Chondrocyte (in vitro differentiated cells): ENCODE data around the gene L3MBTL1. TPM values are rescaled to one million over a fixed set of nuclear protein-coding genes. Genes with fewer than 3 reads are reported as not detected.
"Not testable (repeated sequence)": the region's sequence is repeated elsewhere in the genome, so short reads cannot be mapped to it uniquely, and the experiment has no call there.

Experiments used
- DNase-seq: peaks from one replicate; pipeline ENCODE4 v3.0.0; 2021; ENCODE audit warnings: mixed read lengths, low spot score
- H3K27ac Mint-ChIP-seq: one replicate; pipeline ENCODE4 v1.8.0; 2021; ENCODE audit warnings: mild to moderate bottlenecking, moderate library complexity, mixed read lengths; ENCODE audit not compliant: unreplicated experiment
- H3K27me3 Mint-ChIP-seq: 2 replicates; pipeline ENCODE4 v1.8.0; 2021; ENCODE audit warnings: low read depth, mixed read lengths
- H3K36me3 Mint-ChIP-seq: 2 replicates; pipeline ENCODE4 v1.8.0; 2021; ENCODE audit warnings: low read depth, mixed read lengths
- H3K4me1 Mint-ChIP-seq: 2 replicates; pipeline ENCODE4 v1.8.0; 2021; ENCODE audit warnings: low read depth, mild to moderate bottlenecking, mixed read lengths
- H3K4me3 Mint-ChIP-seq: one replicate; pipeline ENCODE4 v1.8.0; 2021; ENCODE audit warnings: mild to moderate bottlenecking, moderate library complexity, mixed read lengths; ENCODE audit not compliant: unreplicated experiment
- H3K9me3 Mint-ChIP-seq: 2 replicates; pipeline ENCODE4 v1.8.0; 2021; ENCODE audit warnings: low read depth, mixed read lengths
- CTCF ChIP-seq: fragments of 200-600 bp; sonication (generic); IDR thresholded peaks from 2 replicates; pipeline ENCODE4 v1.5.0; 2021; ENCODE audit warnings: antibody characterized with exemption, mild to moderate bottlenecking, moderate library complexity
- total RNA-seq: library from RNA; stranded (reverse); gene quantifications from 3 replicates; pipeline ENCODE4 v1.2.1, GENCODE V29; 2021

The L3MBTL1 gene
- total RNA-seq, 1 donor from 2014 or later: 11.2 TPM

GRCh38 chr20:43477619-43478018 lies 29.9 kb upstream of the L3MBTL1 start:
- Mint-ChIP-seq H3K4me1 (no peaks in the 10 kb centered on the region), H3K27ac (no peak overlapping the region), H3K9me3 (peaks cover 3% of the 10 kb centered on the region), H3K36me3 (no peaks in the 10 kb centered on the region), H3K27me3 (peaks cover 2% of the 10 kb centered on the region), H3K4me3 (no peak overlapping the region)
- DNase-seq: no peak
- no peak for TF ChIP-seq CTCF

GRCh38 chr20:43490038-43490437 lies 17.5 kb upstream of the L3MBTL1 start:
- no peak overlapping the region for H3K4me3 Mint-ChIP-seq
- peaks cover 2% of the 10 kb centered on the region for H3K27me3 Mint-ChIP-seq
- no peaks in the 10 kb centered on the region for H3K36me3 Mint-ChIP-seq
- no peak for DNase-seq
- H3K9me3 Mint-ChIP-seq: peaks cover 7% of the 10 kb centered on the region
- peaks cover 5% of the 10 kb centered on the region for H3K4me1 Mint-ChIP-seq
- no peak overlapping the region for H3K27ac Mint-ChIP-seq
- TF ChIP-seq CTCF: no peak

DNA sequence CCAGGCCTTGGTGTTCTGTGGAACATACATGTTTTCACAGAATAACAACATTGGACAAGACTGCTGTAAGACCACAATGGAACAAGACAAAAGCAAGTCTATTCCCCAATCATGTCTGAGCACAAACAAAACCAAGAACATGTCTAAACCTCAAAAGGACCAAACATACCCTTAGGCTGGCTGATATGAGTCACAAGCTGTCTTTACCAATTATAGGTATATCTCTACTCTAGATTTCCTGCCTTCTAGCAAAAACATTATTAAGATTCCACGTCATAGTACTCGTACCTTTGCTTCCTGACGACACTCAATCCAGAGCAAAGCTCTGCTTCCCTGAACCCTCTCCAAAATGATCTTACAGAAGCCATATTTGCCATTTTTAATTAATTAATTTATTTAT lies 15.4 kb upstream of the L3MBTL1 start:
- TF ChIP-seq CTCF: no peak

DNA sequence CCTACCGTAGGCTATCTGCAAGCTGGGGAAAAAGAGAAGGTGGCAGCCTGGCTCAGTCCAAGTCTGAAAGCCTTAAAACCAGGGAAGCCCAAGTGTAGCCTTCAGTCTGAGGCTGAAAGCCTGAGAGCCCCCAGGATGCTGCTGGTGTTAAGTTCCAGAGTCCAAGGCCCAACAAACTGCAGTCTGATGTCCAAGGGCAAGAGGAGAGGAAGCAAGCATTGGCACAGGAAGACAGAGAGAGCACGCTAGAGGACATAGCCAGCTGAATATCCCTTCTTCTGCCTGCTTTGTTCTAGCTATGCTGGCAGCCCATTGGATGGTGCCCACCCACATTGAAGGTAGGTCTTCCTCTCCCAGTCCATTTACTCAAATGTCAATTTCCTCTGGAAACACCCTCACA lies 12.1 kb upstream of the L3MBTL1 start:
- DNase-seq: no peak
- Mint-ChIP-seq H3K4me3 (no peak overlapping the region), H3K4me1 (peaks cover 5% of the 10 kb centered on the region)

More for the DNA sequence above, 15.4 kb upstream of the L3MBTL1 start:
- no peaks in the 10 kb centered on the region for H3K36me3 Mint-ChIP-seq
- DNase-seq: no peak
- no peak overlapping the region for H3K27ac Mint-ChIP-seq
- peaks cover 2% of the 10 kb centered on the region for H3K27me3 Mint-ChIP-seq
- peaks cover 7% of the 10 kb centered on the region for H3K9me3 Mint-ChIP-seq
- peaks cover 5% of the 10 kb centered on the region for H3K4me1 Mint-ChIP-seq
- H3K4me3 Mint-ChIP-seq: no peak overlapping the region

DNA sequence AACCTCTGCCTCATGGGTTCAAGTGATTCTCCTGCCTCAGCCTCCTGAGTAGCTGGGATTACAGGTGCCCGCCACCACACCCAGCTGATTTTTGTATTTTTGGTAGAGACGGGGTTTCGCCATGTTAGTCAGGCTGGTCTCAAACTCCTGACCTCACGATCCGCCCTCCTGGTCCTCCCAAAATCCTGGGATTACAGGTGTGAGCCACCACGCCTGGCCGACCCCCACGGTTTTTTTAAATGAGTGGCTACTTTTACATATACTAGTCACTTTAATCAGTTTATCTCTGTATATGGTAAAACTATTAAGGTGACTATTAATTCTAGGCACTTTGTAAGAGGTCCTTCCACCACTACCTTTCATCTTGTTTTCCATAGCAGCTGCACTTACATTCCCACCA lies 5.5 kb upstream of the L3MBTL1 start:
- H3K4me1 Mint-ChIP-seq, H3K27ac Mint-ChIP-seq: not testable (repeated sequence)
- H3K27me3 Mint-ChIP-seq: peaks cover 17% of the 10 kb centered on the region

More for the DNA sequence above, 12.1 kb upstream of the L3MBTL1 start:
- peaks cover 2% of the 10 kb centered on the region for H3K27me3 Mint-ChIP-seq
- peaks cover 2% of the 10 kb centered on the region for H3K9me3 Mint-ChIP-seq
- H3K27ac Mint-ChIP-seq: no peak overlapping the region
- TF ChIP-seq CTCF: no peak
- no peaks in the 10 kb centered on the region for H3K36me3 Mint-ChIP-seq

DNA sequence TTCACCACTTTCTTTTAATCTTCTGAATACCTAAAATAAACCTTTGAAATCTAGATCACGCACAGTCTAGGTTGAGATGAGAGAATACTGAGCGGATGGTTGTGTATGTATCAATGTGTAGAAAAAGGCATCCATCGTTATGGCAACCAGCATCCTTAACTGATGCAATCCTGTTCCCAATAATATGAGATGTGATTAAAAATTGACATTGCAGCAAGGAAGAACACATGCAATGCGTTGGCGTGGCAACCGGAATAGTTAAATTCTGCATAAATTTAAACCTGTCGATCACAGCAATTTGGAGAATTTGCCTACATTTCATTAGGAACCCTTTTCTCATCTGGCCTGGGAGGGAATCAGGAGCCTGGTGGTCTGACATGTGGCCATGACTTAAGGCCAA lies 1.3 kb upstream of the L3MBTL1 start:
- Mint-ChIP-seq H3K4me1 (peaks cover 8% of the 10 kb centered on the region), H3K27ac (no peak overlapping the region), H3K4me3 (no peak overlapping the region), H3K27me3 (peaks cover 16% of the 10 kb centered on the region), H3K9me3 (no peaks in the 10 kb centered on the region), H3K36me3 (no peaks in the 10 kb centered on the region)
- TF ChIP-seq CTCF: no peak
- DNase-seq: no peak

More for the DNA sequence above, 5.5 kb upstream of the L3MBTL1 start:
- DNase-seq, H3K36me3 Mint-ChIP-seq, H3K4me3 Mint-ChIP-seq, H3K9me3 Mint-ChIP-seq: not testable (repeated sequence)
